Measurements from ENCODE around the gene PCDHGA1.
"Not testable (repeated sequence)": the region's sequence is repeated elsewhere in the genome, so short reads cannot be mapped to it uniquely, and the experiment has no call there.

The PCDHGA1 gene

DNA sequence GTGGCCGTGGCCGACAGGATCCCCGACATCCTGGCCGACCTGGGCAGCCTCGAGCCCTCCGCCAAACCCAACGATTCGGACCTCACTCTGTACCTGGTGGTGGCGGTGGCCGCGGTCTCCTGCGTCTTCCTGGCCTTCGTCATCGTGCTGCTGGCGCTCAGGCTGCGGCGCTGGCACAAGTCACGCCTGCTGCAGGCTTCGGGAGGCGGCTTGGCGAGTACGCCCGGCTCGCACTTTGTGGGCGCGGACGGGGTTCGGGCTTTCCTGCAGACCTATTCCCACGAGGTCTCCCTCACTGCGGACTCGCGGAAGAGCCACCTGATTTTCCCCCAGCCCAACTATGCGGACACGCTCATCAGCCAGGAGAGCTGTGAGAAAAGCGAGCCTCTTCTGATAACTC lies 15.7 kb downstream of the PCDHGA1 start:
- not testable (repeated sequence) for DNase-seq (ENCODE audit: low read depth, low spot score)

DNA sequence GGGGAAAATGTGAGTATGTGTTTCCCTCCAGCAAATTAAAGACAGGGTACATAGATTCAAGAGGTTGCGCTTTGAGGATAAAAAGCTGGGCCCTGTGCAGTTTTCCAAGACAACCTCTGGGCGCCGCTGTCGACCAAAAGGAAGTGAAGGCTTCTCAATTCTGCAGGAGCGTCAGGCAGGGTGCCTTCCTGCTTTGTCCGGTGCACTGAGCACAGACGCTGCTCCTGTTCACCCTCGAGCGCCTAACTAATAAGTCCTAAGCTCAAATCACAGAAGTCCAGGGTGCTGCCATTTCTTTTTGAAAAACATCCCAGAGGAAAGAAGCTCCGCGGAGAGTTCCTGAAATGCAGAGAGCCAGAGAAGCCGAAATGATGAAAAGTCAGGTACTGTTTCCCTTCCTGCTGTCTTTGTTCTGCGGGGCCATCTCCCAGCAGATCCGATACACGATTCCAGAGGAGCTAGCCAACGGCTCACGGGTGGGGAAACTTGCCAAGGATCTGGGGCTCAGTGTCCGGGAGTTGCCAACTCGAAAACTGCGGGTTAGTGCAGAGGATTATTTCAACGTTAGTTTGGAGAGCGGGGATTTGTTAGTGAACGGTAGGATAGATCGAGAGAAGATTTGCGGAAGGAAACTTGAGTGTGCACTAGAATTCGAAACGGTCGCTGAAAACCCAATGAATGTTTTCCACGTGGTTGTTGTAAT lies 19.8 kb downstream of the PCDHGA1 start, which contains the start of gene PCDHGB1:
TSS of gene PCDHGB1 (plus strand) at position 183 of the 703 bp plus-strand sequence. CDS start at position 345, 162 bp downstream.
- no peak for DNase-seq (ENCODE audit: low read depth, low spot score)

DNA sequence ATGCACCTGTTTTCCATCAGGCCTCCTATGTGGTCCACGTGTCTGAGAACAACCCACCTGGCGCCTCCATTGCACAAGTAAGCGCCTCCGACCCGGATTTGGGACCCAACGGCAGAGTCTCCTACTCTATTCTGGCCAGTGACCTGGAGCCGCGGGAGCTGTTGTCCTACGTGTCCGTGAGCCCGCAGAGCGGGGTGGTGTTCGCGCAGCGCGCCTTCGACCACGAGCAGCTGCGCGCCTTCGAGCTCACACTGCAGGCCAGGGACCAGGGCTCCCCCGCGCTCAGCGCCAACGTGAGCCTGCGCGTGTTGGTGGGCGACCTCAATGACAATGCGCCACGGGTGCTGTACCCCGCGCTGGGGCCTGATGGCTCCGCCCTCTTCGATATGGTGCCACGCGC lies 21.3 kb downstream of the PCDHGA1 start:
- DNase-seq (ENCODE audit: low read depth, low spot score), result no peak

DNA sequence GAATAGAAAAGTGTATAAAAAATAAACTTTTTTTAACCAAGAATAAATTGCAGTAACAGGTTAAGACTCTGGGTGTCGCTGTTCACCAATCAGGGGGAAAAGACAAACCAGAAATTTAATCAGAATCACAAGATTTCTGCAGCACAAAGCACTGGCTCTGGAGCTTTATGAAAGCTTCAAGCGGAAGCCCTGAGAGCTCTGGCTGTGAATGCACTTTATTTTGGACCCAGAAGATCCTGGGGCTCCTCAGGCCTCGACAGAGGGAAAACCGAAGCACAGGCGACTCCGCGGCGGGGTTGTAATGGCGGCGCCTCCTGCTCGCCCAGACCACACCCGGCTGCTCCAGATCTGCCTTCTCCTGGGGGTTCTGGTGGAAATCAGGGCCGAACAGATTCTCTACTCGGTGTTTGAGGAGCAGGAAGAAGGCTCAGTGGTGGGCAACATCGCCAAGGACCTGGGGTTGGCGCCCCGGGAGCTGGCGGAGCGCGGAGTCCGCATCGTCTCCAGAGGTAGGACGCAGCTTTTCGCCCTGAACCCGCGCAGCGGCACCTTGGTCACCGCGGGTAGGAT lies 24.7 kb downstream of the PCDHGA1 start, which contains the start of gene PCDHGA4:
TSS of gene PCDHGA4 (plus strand) at position 122 of the 570 bp plus-strand sequence. CDS start at position 209, 87 bp downstream.
- no peak for DNase-seq (ENCODE audit: low read depth, low spot score)

GRCh38 chr5:141355641-141356040 lies 25.3 kb downstream of the PCDHGA1 start:
- no peak for DNase-seq (ENCODE audit: low read depth, low spot score)

DNA sequence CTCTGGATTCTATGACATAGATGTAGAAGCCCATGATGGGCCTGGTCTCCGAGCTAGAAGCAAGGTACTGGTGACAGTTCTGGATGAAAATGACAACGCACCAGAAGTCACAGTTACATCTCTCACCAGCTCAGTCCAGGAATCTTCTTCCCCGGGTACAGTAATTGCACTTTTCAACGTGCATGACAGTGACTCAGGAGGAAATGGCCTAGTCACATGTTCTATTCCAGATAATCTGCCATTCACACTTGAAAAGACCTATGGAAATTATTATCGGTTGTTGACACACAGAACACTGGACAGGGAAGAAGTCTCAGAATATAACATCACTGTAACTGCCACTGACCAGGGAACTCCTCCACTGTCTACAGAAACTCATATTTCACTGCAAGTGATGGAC lies 25.8 kb downstream of the PCDHGA1 start:
- no peak for DNase-seq (ENCODE audit: low read depth, low spot score)

DNA sequence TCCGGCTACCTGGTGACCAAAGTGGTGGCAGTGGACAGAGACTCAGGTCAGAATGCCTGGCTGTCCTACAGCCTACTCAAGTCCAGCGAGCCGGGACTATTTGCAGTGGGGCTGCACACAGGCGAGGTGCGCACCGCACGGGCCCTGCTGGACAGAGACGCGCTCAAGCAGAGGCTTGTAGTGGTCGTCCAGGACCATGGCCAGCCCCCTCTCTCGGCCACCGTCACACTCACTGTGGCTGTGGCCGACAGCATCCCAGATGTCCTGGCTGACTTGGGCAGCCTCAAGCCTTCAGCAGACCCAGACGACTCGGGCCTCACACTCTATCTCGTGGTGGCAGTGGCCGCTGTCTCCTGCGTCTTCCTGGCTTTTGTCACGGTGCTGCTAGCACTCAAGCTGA lies 26.6 kb downstream of the PCDHGA1 start:
- no peak for DNase-seq (ENCODE audit: low read depth, low spot score)

DNA sequence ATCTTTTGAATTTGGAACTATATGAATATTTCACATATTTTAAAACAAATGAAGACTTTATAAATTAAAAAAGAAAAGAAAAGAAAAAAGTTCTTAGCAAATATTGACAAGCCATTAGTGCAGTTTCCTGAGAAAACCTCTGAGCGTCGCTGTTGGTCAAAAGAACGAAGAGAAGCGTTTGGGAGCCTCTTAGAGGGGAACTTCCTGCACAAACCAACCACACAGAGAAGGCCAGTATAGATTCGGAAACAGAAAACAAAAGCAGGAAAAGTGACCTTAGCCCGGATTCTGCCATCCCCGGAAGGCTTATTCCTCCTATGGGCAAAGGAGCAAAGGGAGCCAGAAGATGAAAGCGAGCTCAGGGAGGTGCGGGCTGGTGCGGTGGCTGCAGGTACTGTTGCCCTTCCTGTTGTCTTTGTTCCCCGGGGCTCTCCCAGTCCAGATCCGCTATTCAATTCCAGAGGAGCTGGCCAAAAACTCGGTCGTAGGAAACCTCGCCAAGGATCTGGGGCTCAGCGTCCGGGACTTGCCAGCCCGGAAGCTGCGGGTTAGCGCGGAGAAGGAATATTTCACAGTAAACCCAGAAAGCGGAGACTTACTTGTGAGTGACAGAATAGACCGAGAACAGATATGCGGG lies 29.6 kb downstream of the PCDHGA1 start, which contains the start of gene PCDHGB2:
TSS of gene PCDHGB2 (plus strand) at position 205 of the 637 bp plus-strand sequence. CDS start at position 347, 142 bp downstream.
- DNase-seq (ENCODE audit: low read depth, low spot score), result no peak

DNA sequence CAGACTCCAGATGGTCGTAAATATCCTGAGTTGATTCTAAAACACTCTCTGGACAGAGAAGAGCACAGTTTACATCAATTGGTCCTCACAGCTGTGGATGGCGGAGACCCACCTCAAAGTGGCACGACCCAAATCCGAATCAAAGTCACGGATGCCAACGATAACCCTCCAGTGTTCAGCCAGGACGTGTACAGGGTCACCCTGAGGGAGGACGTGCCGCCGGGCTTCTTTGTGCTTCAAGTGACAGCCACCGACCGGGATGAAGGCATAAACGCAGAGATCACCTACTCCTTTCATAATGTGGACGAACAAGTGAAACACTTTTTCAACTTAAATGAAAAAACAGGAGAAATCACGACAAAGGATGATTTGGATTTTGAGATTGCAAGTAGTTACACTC lies 30.4 kb downstream of the PCDHGA1 start:
- DNase-seq (ENCODE audit: low read depth, low spot score), result no peak

DNA sequence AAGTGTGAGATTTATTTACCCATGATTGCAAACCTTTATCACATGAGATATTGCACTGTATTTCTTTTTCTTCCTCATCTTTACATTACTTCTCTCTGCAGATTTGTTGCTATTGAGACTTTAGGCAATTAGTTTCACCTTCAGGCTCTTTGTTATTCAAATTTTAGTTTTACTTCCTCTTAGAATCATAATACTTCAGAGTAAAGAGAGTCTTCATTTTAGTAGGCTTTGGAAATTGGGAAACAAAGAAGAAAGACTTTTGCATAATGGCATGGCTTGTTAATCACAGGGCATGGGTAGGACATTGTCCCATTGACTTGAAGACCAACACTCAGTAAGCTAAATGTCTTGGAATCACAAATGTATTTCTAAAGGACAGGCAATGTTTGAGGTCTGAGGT lies 32.4 kb downstream of the PCDHGA1 start:
- no peak for DNase-seq (ENCODE audit: low read depth, low spot score)

- no peak for DNase-seq (ENCODE audit: low read depth, low spot score)
Observed at GRCh38 chr5:141363952-141364660, 33.8 kb downstream of the PCDHGA1 start, which contains the start of gene PCDHGA5. PCDHGA5 (plus strand) TSS chr5:141364162; CDS start chr5:141364331, 169 bp downstream.

DNA sequence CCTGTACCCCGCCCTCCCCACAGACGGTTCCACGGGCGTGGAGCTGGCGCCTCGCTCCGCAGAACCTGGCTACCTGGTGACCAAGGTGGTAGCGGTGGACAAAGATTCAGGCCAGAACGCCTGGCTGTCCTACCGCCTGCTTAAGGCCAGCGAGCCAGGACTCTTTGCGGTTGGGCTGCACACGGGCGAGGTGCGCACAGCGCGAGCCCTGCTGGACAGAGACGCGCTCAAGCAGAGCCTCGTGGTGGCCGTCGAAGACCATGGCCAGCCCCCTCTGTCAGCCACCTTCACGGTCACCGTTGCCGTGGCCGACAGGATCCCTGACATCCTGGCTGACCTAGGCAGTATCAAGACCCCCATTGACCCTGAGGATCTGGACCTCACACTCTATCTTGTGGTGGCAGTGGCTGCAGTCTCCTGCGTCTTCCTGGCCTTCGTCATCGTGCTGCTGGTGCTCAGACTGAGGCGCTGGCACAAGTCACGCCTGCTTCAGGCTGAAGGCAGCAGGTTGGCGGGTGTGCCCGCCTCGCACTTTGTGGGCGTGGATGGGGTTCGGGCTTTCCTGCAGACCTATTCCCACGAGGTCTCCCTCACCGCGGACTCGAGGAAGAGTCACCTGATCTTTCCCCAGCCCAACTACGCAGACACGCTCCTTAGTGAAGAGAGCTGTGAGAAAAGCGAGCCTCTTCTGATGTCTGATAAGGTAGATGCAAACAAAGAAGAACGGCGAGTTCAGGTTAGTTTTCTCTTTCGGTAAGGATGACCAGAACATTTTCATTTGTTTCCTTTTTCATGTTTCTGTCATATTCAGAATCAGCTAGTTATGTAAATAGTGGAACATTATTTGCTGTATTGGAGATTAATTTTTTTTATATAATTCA lies 35.9 kb downstream of the PCDHGA1 start:
- no peak for DNase-seq (ENCODE audit: low read depth, low spot score)

- no peak for DNase-seq (ENCODE audit: low read depth, low spot score)
Observed at GRCh38 chr5:141369994-141370848, 39.9 kb downstream of the PCDHGA1 start, which contains the start of gene PCDHGB3. PCDHGB3 (plus strand) TSS chr5:141370242; CDS start chr5:141370395, 153 bp downstream.

DNA sequence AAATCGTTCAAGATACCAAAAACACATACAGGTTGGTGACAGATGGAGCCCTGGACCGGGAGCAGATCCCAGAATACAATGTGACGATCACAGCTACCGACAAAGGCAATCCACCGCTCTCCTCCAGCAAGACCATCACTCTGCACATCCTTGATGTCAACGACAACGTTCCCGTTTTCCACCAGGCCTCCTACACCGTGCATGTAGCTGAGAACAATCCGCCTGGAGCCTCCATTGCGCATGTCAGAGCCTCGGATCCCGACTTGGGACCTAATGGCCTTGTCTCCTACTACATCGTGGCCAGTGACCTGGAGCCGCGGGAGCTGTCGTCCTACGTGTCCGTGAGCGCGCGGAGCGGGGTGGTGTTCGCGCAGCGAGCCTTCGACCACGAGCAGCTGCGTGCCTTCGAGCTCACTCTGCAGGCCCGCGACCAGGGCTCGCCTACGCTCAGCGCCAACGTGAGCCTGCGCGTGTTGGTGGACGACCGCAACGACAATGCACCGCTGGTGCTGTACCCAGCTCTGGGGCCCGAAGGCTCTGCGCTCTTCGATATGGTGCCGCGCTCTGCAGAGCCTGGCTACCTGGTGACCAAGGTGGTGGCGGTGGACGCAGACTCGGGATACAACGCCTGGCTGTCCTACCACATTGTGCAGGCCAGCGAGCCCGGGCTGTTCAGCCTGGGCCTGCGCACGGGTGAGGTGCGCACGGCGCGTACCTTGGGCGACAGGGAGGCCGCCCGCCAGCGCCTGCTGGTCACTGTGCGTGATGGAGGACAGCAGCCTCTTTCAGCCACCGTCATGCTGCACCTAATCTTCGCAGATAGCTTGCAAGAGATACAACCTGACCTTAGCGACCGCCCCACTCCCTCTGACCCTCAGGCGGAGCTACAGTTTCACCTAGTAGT lies 41.5 kb downstream of the PCDHGA1 start:
- no peak for DNase-seq (ENCODE audit: low read depth, low spot score)

GRCh38 chr5:141373673-141374317 lies 43.5 kb downstream of the PCDHGA1 start, which contains the start of gene PCDHGA6:
PCDHGA6 (plus strand) TSS chr5:141373891; CDS start chr5:141374084, 193 bp downstream.
- no peak for DNase-seq (ENCODE audit: low read depth, low spot score)

GRCh38 chr5:141374627-141375026 lies 44.3 kb downstream of the PCDHGA1 start:
- DNase-seq (ENCODE audit: low read depth, low spot score), result no peak

- DNase-seq (ENCODE audit: low read depth, low spot score), result not testable (repeated sequence)
Observed at GRCh38 chr5:141375444-141376155, 45.3 kb downstream of the PCDHGA1 start.
